ENCODE data around the gene CCDC158.
"Not testable (repeated sequence)": the region's sequence is repeated elsewhere in the genome, so short reads cannot be mapped to it uniquely, and the experiment has no call there.

Gene CCDC158

GRCh38 chr4:76366737-76367136 lies 54.2 kb downstream of the CCDC158 start:
- DNase-seq: no peak

DNA sequence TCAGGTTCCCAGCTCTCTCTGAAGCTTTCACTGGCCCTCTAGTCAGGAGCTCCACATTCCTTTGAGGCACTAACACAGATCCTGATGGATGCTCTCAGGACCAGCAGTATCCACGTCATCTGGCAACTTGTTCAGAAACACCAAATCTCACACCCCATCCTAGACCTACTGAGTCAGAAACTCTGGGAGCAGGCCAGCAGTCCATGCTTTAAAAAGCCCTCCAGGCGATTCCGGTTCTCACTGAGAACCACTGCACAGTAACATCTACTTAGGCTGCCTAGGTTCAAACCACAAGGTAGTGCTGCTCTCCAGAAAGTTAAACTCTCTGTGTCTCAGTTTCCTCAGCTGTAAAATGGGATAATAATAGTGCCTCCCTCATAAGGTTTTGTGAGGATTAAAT lies 55.3 kb downstream of the CCDC158 start:
- no peak for DNase-seq

- no peak for DNase-seq
These were observed 56.2 kb downstream of the CCDC158 start for GRCh38 chr4:76364763-76365162.

DNA sequence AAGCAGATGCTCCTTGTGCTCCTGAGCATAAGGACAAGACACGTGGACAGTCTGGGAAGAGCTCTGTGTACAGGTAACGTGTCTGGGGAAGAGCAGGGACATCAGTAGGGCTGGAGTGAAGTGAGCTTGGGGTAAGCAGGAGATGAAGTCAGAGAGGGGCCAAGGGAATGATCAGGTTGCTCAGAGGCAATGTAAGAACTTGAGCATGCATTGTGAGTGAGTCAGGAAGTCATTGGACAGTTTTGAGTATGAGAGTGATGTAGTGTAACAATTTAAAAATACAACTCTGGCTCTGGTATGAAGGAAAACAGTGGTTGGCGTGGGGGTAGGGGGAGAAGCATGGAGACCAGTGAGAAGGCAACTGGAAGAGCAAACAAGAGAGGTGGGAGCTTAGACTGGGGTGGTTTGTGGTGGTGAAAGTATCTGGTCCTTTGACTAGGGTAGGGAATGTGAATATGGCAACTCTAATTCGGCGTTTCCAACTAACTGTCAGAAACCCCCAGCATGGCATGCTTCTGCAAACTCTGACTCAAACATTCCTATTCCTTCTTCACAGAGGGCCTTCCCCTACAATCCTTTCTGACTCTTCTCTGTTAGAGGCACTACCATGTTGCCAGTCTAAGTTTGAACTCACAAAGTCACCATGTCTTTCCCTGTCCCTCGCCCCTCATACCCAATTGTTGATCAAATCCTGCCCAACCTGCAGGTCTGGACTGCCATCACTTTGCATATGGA lies 57.2 kb downstream of the CCDC158 start:
- DNase-seq: no peak

DNA sequence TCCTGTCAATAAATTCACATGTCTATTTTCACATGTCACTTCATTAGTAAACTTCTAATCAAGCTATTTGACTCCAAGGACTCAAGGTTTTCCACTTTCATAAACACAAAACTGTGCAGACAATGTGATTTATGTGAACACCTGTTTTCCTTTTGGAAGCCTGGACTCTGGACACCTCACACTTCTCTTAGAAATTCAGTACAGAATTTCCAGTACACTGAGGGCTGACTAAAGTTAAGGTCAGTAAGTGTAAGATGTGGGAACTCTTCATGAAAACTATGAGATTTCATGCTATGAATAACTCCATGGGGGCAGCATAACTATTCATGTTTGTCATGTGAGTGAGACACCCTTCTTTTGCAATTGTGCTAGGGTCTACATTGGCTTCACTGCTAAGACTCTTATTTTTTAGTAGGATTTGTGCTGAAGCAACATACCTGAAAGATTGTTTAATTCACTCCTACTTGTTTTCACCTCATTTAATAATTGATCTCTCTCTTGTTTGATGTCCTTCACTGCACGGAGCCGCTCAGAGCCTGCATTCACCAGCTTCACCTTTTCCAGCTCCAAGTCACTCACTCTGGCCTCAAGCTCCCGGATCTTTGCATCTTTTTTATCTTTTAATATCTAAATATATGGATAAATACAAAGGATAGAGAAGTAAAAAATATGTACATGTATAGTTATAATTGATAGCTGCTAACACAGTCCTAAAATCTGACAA lies 59.1 kb downstream of the CCDC158 start:
- DNase-seq: no peak

GRCh38 chr4:76359881-76360466 lies 61.0 kb downstream of the CCDC158 start:
- DNase-seq: not testable (repeated sequence)

GRCh38 chr4:76357981-76358380 lies 63.0 kb downstream of the CCDC158 start:
- no peak for DNase-seq

DNA sequence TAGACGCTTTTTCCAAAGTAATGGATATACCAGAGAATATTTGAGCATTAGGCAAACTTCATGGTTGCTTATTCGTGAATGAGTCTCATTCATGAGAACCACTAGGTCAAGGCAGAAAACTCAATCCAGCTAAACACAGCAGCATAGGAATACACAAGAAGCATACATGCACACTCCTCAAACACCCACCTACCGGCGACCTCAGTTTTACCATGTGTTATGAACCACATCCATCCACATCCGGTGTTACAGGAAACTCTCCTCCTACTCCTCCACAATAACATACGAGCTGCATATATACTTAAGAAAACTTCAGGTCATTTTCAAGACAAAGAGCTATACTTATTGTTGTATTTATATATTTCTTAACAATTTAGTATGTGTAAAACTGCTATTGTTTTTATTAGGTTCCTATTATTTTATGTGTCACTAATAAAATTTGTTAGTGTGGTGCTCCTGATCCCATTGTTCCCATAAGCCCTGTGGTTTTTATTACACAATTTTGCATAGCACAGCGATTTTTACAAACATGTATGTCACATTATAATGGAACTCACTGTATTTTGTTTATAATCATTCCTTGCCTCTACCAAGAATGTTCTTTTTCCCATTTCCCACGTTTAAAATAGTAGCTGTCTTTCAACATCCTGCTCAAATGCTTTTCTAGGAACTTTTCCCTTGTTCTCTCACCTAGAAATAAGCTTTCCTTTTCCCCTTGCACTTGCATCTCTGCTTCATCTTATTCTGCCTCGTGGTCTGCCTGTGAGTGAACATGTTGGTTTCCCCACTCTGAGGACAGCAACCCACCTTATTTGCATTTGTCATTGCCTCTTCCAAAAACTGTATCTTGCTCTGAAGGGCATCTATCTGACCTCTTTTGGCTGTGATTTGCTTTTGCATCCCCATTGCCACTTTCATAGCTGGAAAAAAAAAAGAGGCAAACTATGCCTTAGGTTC lies 66.1 kb downstream of the CCDC158 start:
- DNase-seq: no peak

DNA sequence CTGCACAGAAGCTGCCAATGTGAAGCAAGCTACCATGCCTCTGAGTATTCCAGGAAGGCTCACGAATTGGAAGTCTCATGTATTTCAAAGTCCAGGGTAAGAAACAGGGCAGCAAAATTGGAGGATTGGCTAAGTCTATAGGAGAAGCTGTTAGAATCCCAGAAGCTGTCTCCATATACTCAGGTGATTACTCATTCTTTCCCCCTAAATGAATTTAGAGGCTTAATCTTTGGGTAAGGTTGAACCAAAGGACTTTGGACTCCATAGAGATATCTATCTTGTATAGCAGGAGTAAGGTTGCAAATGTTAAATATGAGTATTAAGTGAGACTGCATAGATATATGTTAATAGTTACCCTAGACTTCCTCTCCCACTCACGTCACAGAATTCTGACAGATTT lies 78.1 kb downstream of the CCDC158 start:
- DNase-seq: no peak

- DNase-seq: no peak
These were observed 78.8 kb downstream of the CCDC158 start for GRCh38 chr4:76342191-76342590.

DNA sequence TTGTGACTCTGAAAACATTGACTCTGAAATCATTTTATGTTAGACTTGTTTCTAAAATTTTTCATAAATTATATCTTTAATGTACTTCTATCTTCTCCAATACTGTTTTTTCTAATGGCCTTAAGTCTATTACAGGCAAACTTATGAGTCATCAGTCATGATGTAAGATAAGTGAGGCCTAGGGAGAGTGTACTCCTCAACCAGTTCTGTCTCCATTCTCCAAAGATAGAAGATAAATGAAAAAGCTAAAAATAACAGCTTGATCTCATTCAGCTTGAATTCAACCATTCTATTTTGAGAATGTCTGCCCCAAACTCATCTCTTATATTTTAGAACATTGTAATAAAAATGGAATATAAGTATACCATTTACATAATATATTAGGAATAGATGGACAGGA lies 79.9 kb downstream of the CCDC158 start:
- no peak for DNase-seq

DNA sequence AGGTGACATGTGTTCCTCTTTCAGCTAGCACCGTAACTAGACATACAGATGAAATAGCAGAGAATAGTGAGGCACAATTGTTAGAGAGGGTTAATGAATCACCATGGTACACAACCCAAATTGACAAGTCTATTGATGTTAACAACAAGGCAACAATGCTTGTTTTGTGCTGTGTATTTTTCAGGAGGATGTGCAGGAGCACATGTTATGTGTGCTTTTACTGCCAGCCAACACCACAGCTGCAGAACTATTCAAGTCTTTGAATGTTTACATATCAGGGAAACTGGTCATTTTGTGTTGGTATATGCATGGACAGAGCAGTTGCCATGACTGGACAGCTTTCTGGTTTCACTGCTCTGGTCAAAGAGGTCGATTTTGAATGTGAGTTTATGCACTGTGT lies 81.6 kb downstream of the CCDC158 start:
- no peak for DNase-seq

DNA sequence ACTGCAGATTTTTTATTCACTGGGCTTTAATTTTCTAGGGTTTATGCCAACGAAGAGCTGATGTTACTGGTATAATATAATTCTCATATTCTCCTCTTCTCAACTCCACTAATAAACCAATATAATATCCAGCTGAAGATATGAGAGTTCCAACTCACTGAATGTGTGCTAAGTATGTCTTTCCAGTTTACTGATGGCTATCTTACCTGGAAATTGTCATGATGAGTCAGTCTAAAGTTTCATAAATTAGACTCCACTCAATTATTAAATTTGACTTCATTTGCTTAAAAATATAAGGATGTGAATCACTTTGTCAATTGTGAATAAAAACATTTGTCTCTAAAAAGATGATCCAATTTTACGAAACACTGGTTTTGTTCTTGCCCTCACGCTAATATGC lies 86.1 kb downstream of the CCDC158 start:
- no peak for DNase-seq

GRCh38 chr4:76326515-76326914 lies 94.4 kb downstream of the CCDC158 start:
- DNase-seq: no peak

DNA sequence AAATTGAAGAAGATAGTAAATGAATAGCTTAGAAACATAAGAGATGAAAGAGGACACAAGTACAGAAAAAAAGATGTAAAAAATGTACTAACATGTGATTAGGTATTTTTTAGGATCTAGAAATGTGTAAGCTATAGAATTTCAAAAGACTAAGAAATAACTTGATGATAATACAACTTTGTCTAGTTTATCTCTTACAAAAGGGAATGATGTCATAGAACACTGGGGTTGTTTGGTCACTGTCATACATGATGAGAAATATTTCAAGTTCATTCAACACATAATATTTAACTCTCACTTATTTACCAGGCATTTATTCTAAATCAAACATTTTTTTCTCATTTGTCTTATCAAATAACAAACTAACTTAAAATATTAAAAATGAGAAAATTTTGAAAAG lies 95.9 kb downstream of the CCDC158 start:
- DNase-seq: no peak

GRCh38 chr4:76322236-76322635 lies 98.7 kb downstream of the CCDC158 start:
- DNase-seq: no peak

DNA sequence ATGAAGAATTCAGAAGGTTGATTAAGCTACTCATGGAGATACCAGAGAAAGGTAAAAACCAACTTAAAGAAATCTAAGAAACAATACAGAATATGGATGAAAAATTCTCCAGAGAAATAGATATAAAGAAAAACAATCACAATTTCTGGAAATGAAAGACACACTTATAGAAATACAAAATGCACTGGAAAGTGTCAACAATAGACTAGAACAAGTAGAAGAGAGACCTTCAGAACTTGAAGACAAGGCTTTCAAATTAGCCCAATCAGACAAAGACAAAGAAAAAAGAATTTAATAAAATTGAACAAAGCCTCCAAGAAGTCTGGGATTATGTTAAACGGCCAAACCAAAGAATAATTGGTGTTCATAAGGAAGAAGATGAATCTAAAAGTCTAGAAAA lies 104.8 kb downstream of the CCDC158 start:
- no peak for DNase-seq

DNA sequence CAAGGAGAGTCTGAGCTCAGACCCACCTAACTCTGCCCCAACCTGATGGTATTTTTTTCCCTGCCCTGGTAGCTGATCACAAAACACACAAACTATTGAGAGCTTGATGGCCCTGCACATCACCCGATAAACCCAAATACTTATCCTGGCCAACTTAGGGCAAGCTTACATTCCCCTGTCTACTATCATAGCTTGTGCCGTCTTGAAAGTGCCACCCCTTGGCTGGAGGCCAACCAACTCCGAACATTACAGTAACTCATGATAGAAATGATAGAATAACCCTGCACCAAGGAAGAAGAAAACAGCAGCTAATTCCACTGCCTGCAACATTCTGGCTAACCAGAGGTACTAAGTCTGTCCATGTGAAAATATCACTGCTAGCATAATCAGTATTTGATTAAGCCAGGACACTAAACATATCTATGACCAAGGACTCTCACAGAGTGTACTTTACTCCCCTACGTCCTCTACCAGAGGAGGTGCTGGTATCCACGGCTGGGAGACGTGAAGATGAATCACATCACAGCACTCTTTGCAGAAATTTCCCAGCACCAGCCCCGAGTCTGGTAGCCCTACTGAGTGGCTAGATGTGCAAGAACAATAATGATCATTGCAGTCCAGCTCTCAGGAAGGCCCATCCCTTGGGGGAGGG lies 105.5 kb downstream of the CCDC158 start:
- no peak for DNase-seq

DNA sequence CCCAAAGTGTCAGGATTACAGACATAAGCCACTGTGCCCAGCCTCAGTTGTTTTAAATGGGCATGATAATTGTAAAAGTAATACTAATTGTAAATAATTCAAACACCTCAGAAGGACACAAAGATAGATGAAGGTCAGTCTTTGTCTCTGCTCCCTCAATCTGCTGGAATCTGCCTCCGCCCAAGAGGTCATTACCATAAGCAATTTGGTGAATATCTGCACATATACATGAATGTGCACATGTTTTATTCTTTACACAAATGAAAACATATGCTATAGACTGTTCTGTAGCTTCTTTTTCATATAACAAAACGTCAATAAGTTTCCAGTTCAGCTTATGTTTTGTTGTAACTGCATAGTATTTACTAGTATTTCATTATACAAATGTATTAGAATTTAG lies 107.4 kb downstream of the CCDC158 start:
- DNase-seq: no peak

DNA sequence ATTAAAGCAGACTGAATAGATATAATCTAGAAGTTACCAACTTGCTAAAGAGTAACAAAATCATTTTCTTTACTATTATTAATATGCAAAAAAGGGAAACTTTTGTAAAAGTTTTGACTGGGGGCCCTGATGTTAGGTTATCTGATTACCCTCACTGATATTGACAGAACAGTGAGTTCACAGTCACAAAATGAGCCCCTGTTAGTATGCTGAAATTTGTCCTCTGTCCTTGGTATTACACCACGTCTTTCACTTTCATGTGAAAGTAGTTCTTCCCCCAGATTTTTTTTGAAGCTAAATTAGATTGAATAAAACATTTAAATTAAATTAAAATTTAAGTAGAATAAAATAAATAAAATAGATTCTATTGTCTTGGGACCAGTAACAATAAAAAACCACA lies 108.5 kb downstream of the CCDC158 start:
- DNase-seq: no peak

- DNase-seq: no peak
These were observed 109.0 kb downstream of the CCDC158 start for GRCh38 chr4:76311896-76312331.

DNA sequence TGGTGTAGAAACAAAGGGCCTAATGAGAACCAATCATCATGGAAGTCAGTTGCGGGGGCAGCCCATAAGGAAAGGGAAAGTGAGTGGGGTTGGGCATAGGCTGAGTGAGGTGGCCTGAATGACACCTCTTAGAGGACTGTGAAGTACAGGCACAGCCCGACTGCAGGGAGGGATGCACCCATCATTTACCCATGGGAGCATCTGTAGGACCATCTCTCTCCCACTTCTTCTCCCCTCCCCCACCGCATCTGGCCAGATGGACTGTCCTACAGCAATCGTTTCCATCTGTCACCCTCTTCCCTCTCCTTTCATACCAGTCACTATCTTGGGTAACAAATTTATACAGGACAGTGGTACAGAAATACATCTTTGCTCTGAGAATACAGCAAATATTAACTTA lies 110.3 kb downstream of the CCDC158 start:
- no peak for DNase-seq

Measured in right kidney (tissue), 1 donor.